ENCODE measurements around the gene BID. TPM values are rescaled to one million over a fixed set of nuclear protein-coding genes. Genes with fewer than 3 reads are reported as not detected.

The BID gene
- total and polyA plus RNA-seq, 2 of the 8 experiments (the other 6 are each of a cell fraction or from before 2014, with no cell fraction given), result 39.3 to 114 TPM

DNA sequence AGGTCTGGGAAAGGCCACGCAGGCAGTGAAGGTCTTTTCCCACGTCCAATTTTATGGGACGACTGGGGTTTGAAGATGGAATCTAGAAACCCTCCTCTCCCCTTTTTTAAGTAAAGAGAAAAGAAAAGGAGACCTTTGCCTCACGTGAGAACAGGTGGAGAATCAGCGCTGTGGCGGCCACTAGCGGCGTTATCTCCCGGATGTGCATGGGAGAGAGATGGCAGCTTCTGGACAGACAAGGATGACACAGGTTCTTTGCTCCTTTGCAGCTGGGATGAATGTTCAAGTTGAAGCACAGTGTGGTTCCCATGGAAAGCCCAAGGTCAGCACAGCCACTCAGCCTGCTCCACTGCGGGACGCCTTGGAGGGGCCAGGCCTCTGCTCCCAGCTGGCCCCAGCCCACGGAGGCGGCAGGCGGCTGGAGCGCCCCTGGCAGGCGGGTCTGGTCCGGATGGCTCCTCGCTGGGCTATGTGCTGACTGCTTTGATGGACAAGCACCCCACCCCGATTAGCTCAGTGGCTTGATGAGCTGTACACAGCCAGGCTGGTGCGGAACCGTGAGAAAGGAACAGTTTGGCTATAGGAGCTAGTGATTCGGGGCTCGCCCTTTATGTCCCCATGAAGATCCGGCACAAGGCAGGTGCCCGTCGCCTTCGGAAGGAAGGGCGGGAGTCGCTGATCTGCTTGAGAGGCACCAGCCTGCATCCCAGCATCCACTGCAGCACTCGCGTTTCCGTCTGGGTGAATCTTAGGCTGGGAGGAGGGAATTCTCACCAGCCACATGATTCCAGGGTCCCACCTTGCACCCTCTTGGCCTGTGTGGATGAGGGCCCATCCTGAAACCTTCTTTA lies 14.5 kb upstream of the BID start:
- no peaks in the 10 kb centered on the region for H3K27me3 ChIP-seq (replicated peaks in 1 of 4; ENCODE audit: control insufficient read depth in 3 of 4, extremely low read depth in 1 of 4, insufficient read depth in 3 of 4, low read length in 3 of 4)
- no peak for DNase-seq (ENCODE audit: low read depth in 1 of 2, low spot score in 2 of 2)
- no peak overlapping the region; the same call in 1 of the 2 replicates for H2BK5ac ChIP-seq (ENCODE audit: low read depth, low read length)
- no peaks in the 10 kb centered on the region for H4K20me1 ChIP-seq (replicated peaks in 1 of 2; ENCODE audit: control insufficient read depth in 1 of 2, insufficient read depth in 2 of 2, low read length in 2 of 2)
- no peaks in the 10 kb centered on the region for H3K79me2 ChIP-seq (ENCODE audit: control insufficient read depth in 1 of 2, insufficient read depth in 2 of 2, low read length in 2 of 2)
- H3K4me3 ChIP-seq (ENCODE audit: extremely low read depth in 1 of 4, insufficient read depth in 2 of 4, low read depth in 3 of 4, low read length in 4 of 4), result no peak overlapping the region
- WGBS, 2 experiments (ENCODE audit: extremely low coverage in 1 of 2, insufficient coverage in 1 of 2, insufficient read length in 1 of 2, insufficient replicate concordance in 2 of 2, low coverage in 1 of 2, low lambda C conversion rate in 2 of 2, missing lambda C conversion rate in 1 of 2), result 81% methylated on average over 32 of the region's 32 CpGs; no CpG with 5 or more reads in 1 of the 2 experiments
- H4K91ac ChIP-seq (replicated peaks; ENCODE audit: insufficient read length, low read length), result no peak overlapping the region
- no peaks in the 10 kb centered on the region for H3K36me3 ChIP-seq (ENCODE audit: control insufficient read depth in 2 of 4, insufficient read depth in 4 of 4, low read length in 3 of 4)
- no peaks in the 10 kb centered on the region for H3K9me3 ChIP-seq (ENCODE audit: insufficient read depth in 2 of 2, low read depth in 1 of 2, low read length in 1 of 2)
- no peak overlapping the region for H2AFZ ChIP-seq (ENCODE audit: low read length)
- ChIA-PET POLR2A (ENCODE audit: partially characterized antibody) (interaction anchor here (6.3 kb wide), 1 partner anchor 15 kb away, joined by 38 read pairs; the partner anchor contains the start of gene BID), CTCF (ENCODE audit: partially characterized antibody) (interaction anchor here (0.9 to 10.7 kb wide), 14 partner anchors 10 to 294 kb away, joined by 3 to 174 read pairs (median 20); partner anchors contain the start of gene BID)
- no peak overlapping the region for H3K4ac ChIP-seq (replicated peaks; ENCODE audit: insufficient read length, low read depth, low read length)
- H3K9ac ChIP-seq (replicated peaks in 1 of 4; ENCODE audit: extremely low read depth in 1 of 4, low read depth in 3 of 4, low read length in 3 of 4), result no peak overlapping the region
- H3K56ac ChIP-seq (replicated peaks; ENCODE audit: insufficient read length, low read depth, low read length), result no peak overlapping the region
- TF ChIP-seq RFX5 (IDR thresholded peaks at IDR 0.05; ENCODE audit: borderline replicate concordance, low read depth, low read length), result no peak
- TF ChIP-seq, protein P1, sequence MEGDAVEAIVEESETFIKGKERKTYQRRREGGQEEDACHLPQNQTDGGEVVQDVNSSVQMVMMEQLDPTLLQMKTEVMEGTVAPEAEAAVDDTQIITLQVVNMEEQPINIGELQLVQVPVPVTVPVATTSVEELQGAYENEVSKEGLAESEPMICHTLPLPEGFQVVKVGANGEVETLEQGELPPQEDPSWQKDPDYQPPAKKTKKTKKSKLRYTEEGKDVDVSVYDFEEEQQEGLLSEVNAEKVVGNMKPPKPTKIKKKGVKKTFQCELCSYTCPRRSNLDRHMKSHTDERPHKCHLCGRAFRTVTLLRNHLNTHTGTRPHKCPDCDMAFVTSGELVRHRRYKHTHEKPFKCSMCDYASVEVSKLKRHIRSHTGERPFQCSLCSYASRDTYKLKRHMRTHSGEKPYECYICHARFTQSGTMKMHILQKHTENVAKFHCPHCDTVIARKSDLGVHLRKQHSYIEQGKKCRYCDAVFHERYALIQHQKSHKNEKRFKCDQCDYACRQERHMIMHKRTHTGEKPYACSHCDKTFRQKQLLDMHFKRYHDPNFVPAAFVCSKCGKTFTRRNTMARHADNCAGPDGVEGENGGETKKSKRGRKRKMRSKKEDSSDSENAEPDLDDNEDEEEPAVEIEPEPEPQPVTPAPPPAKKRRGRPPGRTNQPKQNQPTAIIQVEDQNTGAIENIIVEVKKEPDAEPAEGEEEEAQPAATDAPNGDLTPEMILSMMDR (IDR thresholded peaks at IDR 0.05; ENCODE audit: control extremely low read depth in 1 of 3, insufficient read depth in 1 of 3, low read depth in 1 of 3, low read length in 3 of 3), result peak; percentile 4 to 37 (median 32); a peak in 3 of 4 replicates
- no peak overlapping the region for H4K5ac ChIP-seq (ENCODE audit: insufficient read length, low read depth, low read length)
- no peaks in the 10 kb centered on the region for H3K23me2 ChIP-seq (ENCODE audit: low read depth, low read length)
- H2AK5ac ChIP-seq (ENCODE audit: low read depth, low read length), result no peak overlapping the region
- H2BK12ac ChIP-seq (ENCODE audit: low read depth, low read length), result no peak overlapping the region
- FAIRE-seq, result no peak
- no peak overlapping the region for H3K27ac ChIP-seq (ENCODE audit: low read depth, low read length)
- no peak overlapping the region for H3K4me2 ChIP-seq (ENCODE audit: insufficient read depth in 1 of 2, low read depth in 2 of 2, low read length in 2 of 2)
- H2BK20ac ChIP-seq (ENCODE audit: low read length), result no peak overlapping the region
- H2BK120ac ChIP-seq (replicated peaks; ENCODE audit: low read depth, low read length), result no peak overlapping the region
- no peak overlapping the region for H3K18ac ChIP-seq (ENCODE audit: extremely low read depth, low read length)
- H4K8ac ChIP-seq (ENCODE audit: extremely low read depth, insufficient read depth, low read length), result no peak overlapping the region; the same call in 1 of the 2 replicates
- H3K4me1 ChIP-seq (replicated peaks in 1 of 4; ENCODE audit: control insufficient read depth in 3 of 4, insufficient read depth in 4 of 4, low read length in 3 of 4), result peaks cover 0 to 5% (median 0%) of the 10 kb centered on the region in 4 experiments; a peak in 1 of 7 replicates
- no peak overlapping the region for H3K23ac ChIP-seq (ENCODE audit: insufficient read length)
- no peaks in the 10 kb centered on the region; the same call in 1 of the 2 replicates for H3K79me1 ChIP-seq (ENCODE audit: low read depth, low read length)
- H2BK15ac ChIP-seq (ENCODE audit: low read length), result no peak overlapping the region; the same call in 1 of the 2 replicates
- H3K14ac ChIP-seq (ENCODE audit: insufficient read length), result no peak overlapping the region
